Fibroblast of lung (primary cell): ENCODE measurements around the gene KCTD3. TPM values are rescaled to one million over a fixed set of nuclear protein-coding genes. Genes with fewer than 3 reads are reported as not detected.

ENCODE experiments used
- DNase-seq, 2 donors: peaks; one replicate each; pipeline versions ENCODE4 v3.0.0 to v3.0.0-alpha.2; 2010; ENCODE audit warnings: low read depth in 2 of 2
- H2AFZ ChIP-seq: 2 replicates; pipeline ENCODE4 v1.5.1; 2012; ENCODE audit warnings: low read length, control low read depth, inconsistent platforms
- H3K27ac ChIP-seq: 2 replicates; pipeline ENCODE4 v1.5.1; 2011; ENCODE audit warnings: low read length, control low read depth; ENCODE audit not compliant: insufficient read depth
- H3K27me3 ChIP-seq: 2 replicates; pipeline ENCODE4 v1.5.1; 2011; ENCODE audit warnings: mild to moderate bottlenecking, low read length; ENCODE audit not compliant: control insufficient read depth, insufficient read depth
- H3K36me3 ChIP-seq: 2 replicates; pipeline ENCODE4 v1.5.1; 2011; ENCODE audit warnings: low read length; ENCODE audit not compliant: control insufficient read depth, insufficient read depth
- H3K4me1 ChIP-seq: 2 replicates; pipeline ENCODE4 v1.5.1; 2011; ENCODE audit warnings: low read length; ENCODE audit not compliant: control insufficient read depth, insufficient read depth; ENCODE audit errors: extremely low read depth
- H3K4me2 ChIP-seq: 2 replicates; pipeline ENCODE4 v1.5.1; 2011; ENCODE audit warnings: low read length, control low read depth; ENCODE audit not compliant: insufficient read depth; ENCODE audit errors: extremely low read depth
- H3K4me3 ChIP-seq, 4 experiments: fragments of 200-600 bp in 1 of 4; sonication (generic) in 1 of 4; replicated peaks in 1 of 4; 2 replicates each; pipeline ENCODE4 v1.5.1; 2011 to 2016; ENCODE audit warnings: low read length in 4 of 4, low read depth in 3 of 4, mild to moderate bottlenecking in 3 of 4, control low read depth in 2 of 4, inconsistent platforms in 1 of 4, mixed read lengths in 1 of 4; ENCODE audit not compliant: insufficient read depth in 1 of 4; ENCODE audit errors: control extremely low read depth in 1 of 4
- H3K79me2 ChIP-seq: 2 replicates; pipeline ENCODE4 v1.5.1; 2012; ENCODE audit warnings: mild to moderate bottlenecking, low read length, inconsistent platforms; ENCODE audit not compliant: control insufficient read depth, insufficient read depth
- H3K9ac ChIP-seq: 2 replicates; pipeline ENCODE4 v1.5.1; 2011; ENCODE audit warnings: mild to moderate bottlenecking, low read length, control low read depth; ENCODE audit not compliant: insufficient read depth
- H3K9me3 ChIP-seq: 2 replicates; pipeline ENCODE4 v1.5.1; 2012; ENCODE audit warnings: low read depth, low read length; ENCODE audit not compliant: control insufficient read depth, insufficient read depth
- H4K20me1 ChIP-seq: 2 replicates; pipeline ENCODE4 v1.5.1; 2011; ENCODE audit warnings: low read length; ENCODE audit not compliant: control insufficient read depth, insufficient read depth; ENCODE audit errors: extremely low read depth
- CTCF ChIP-seq, 2 donors: IDR thresholded peaks in 1 of 2; conservative IDR thresholded peaks in 1 of 2; 1 replicate in 1 of 2; 2 replicates in 1 of 2; pipeline ENCODE4 v1.5.1; 2011 to 2012; ENCODE audit warnings: low read length in 2 of 2, control low read depth in 1 of 2, inconsistent platforms in 1 of 2, low read depth in 1 of 2, mild to moderate bottlenecking in 1 of 2
- EZH2 ChIP-seq: IDR thresholded peaks from 2 replicates; pipeline ENCODE4 v1.5.1; 2012; ENCODE audit warnings: low read length, control low read depth, mild to moderate bottlenecking; ENCODE audit errors: missing control alignments
- polyA plus RNA-seq, 2 donors: library from polyadenylated mRNA; depleted of rRNA in 1 of 2; stranded (reverse) in 1 of 2; unstranded in 1 of 2; fragments of >200 nt; gene quantifications; 2 replicates each; pipeline ENCODE4 v1.2.1, GENCODE V29; 2011 to 2012; ENCODE audit warnings: missing spikeins in 1 of 2
- total RNA-seq: library from RNA; depleted of rRNA; stranded (reverse); fragments of >200 nt; gene quantifications from 2 replicates; pipeline ENCODE4 v1.2.1, GENCODE V29; 2014

Gene KCTD3
- total and polyA plus RNA-seq, 2 donors (not counting 1 experiment from before 2014, with no cell fraction given): 65.5 to 76.0 TPM

DNA sequence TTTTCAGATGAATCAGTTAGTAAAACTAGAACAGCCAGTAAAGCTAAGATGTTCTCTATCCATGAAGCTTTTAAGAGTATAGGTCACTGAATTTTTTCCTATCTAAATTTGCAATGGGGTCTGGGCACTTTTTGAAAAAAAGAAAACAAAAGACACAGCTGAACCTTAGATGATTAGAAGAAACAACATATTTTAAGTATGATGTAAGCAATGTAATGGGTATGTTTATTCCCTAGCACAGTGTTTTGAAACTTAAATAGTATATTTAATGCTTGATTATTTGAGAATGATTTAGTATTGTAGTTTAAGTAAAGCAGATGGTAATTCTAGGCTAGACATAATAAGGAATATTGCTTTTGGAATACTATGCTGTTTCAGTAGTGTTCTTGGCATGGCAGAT lies 36.2 kb downstream of the KCTD3 start:
- no peak overlapping the region for H3K4me3 ChIP-seq
- no peaks in the 10 kb centered on the region for H3K79me2 ChIP-seq
- H3K27me3 ChIP-seq: no peaks in the 10 kb centered on the region
- H3K9ac ChIP-seq: no peak overlapping the region
- H3K4me1 ChIP-seq: peaks cover 2% of the 10 kb centered on the region
- no peak overlapping the region for H3K27ac ChIP-seq
- TF ChIP-seq CTCF (conservative IDR thresholded peaks at IDR 0.05 in 1 of 2, IDR thresholded peaks at IDR 0.05 in 1 of 2; ENCODE audit: low read depth in 1 of 2, low read length in 2 of 2): no peak
- no peak for TF ChIP-seq EZH2
- peak in 1 of 2 donors; percentile 40 for DNase-seq
- H3K4me2 ChIP-seq: no peak overlapping the region
- no peaks in the 10 kb centered on the region for H4K20me1 ChIP-seq
- H3K9me3 ChIP-seq: no peaks in the 10 kb centered on the region
- no peak overlapping the region for H2AFZ ChIP-seq
- H3K36me3 ChIP-seq: peaks cover 2% of the 10 kb centered on the region

- no peak overlapping the region for H3K27ac ChIP-seq
These were observed 38.0 kb downstream of the KCTD3 start for GRCh38 chr1:215605011-215605621.

DNA sequence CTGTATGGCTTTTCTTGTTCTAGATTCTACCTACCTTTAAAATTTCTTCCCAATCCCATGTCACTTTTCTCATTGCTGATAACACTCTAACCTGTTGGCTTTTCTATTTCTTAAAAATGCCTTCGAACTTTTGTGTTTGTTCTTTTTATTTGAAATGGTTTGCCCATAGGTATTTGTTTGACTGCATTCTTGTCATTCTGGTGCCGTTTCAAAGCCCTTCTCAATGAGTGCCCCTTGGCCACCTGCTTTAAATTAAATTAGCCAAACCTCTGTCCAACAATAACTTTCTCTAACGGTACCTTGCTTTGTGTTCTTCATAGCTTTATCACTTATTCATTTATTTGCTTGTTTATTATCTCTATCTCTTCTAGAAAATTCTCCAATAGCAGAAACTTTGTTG lies 38.9 kb downstream of the KCTD3 start:
- H2AFZ ChIP-seq: no peak overlapping the region
- no peak for TF ChIP-seq EZH2
- no peak for TF ChIP-seq CTCF (conservative IDR thresholded peaks at IDR 0.05 in 1 of 2, IDR thresholded peaks at IDR 0.05 in 1 of 2; ENCODE audit: low read depth in 1 of 2, low read length in 2 of 2)
- no peaks in the 10 kb centered on the region for H4K20me1 ChIP-seq
- peaks cover 2% of the 10 kb centered on the region for H3K4me1 ChIP-seq
- DNase-seq: no peak
- H3K9me3 ChIP-seq: no peaks in the 10 kb centered on the region
- H3K79me2 ChIP-seq: no peaks in the 10 kb centered on the region
- no peak overlapping the region for H3K27ac ChIP-seq
- H3K27me3 ChIP-seq: no peaks in the 10 kb centered on the region
- peaks cover 2% of the 10 kb centered on the region for H3K36me3 ChIP-seq
- H3K4me2 ChIP-seq: no peak overlapping the region
- no peak overlapping the region for H3K4me3 ChIP-seq
- H3K9ac ChIP-seq: no peak overlapping the region

More at GRCh38 chr1:215605011-215605621, 38.0 kb downstream of the KCTD3 start:
- Histone ChIP-seq H3K4me3 (no peak overlapping the region), H3K79me2 (no peaks in the 10 kb centered on the region), H3K9ac (no peak overlapping the region), H3K4me2 (no peak overlapping the region), H3K9me3 (no peaks in the 10 kb centered on the region), H3K36me3 (peaks cover 2% of the 10 kb centered on the region), H4K20me1 (no peaks in the 10 kb centered on the region), H2AFZ (no peak overlapping the region), H3K27me3 (no peaks in the 10 kb centered on the region), H3K4me1 (peaks cover 2% of the 10 kb centered on the region)
- DNase-seq: no peak
- no peak for TF ChIP-seq EZH2
- TF ChIP-seq CTCF (conservative IDR thresholded peaks at IDR 0.05 in 1 of 2, IDR thresholded peaks at IDR 0.05 in 1 of 2; ENCODE audit: low read depth in 1 of 2, low read length in 2 of 2): no peak
